ENCODE measurements around the gene SEPHS1.

The SEPHS1 gene

GRCh38 chr10:13354783-13355182, 6.7 kb upstream of the SEPHS1 start:
- TF ChIP-seq CTCF (IDR thresholded peaks at IDR 0.05) = no peak

- TF ChIP-seq CTCF (IDR thresholded peaks at IDR 0.05) = no peak; the same call in 1 of the 2 replicates
These were observed 4.4 kb upstream of the SEPHS1 start for GRCh38 chr10:13352519-13352918.

- TF ChIP-seq CTCF (IDR thresholded peaks at IDR 0.05) = no peak
These were observed 3.3 kb upstream of the SEPHS1 start for GRCh38 chr10:13351340-13351915.

- TF ChIP-seq CTCF (IDR thresholded peaks at IDR 0.05) = no peak
These were observed 1.6 kb upstream of the SEPHS1 start for GRCh38 chr10:13349463-13350274.

- no peak for TF ChIP-seq CTCF (IDR thresholded peaks at IDR 0.05)
These were observed 465 bp downstream of the SEPHS1 start for GRCh38 chr10:13347500-13348156.

- no peak for TF ChIP-seq CTCF (IDR thresholded peaks at IDR 0.05)
These were observed 1.0 kb downstream of the SEPHS1 start for GRCh38 chr10:13347043-13347499.

- no peak for TF ChIP-seq CTCF (IDR thresholded peaks at IDR 0.05)
These were observed 1.6 kb downstream of the SEPHS1 start for GRCh38 chr10:13346283-13347042.

Measured in LNCAP (cell line).